GM18868 (cell line): ENCODE data around the gene PGGHG.

Experiments
- ATAC-seq: cut with Tn5 transposase; IDR thresholded peaks from one replicate; pipeline ENCODE4 v1.9.1; 2021; ENCODE audit warnings: mild to moderate bottlenecking, moderate library complexity; ENCODE audit not compliant: unreplicated experiment

Gene PGGHG

DNA sequence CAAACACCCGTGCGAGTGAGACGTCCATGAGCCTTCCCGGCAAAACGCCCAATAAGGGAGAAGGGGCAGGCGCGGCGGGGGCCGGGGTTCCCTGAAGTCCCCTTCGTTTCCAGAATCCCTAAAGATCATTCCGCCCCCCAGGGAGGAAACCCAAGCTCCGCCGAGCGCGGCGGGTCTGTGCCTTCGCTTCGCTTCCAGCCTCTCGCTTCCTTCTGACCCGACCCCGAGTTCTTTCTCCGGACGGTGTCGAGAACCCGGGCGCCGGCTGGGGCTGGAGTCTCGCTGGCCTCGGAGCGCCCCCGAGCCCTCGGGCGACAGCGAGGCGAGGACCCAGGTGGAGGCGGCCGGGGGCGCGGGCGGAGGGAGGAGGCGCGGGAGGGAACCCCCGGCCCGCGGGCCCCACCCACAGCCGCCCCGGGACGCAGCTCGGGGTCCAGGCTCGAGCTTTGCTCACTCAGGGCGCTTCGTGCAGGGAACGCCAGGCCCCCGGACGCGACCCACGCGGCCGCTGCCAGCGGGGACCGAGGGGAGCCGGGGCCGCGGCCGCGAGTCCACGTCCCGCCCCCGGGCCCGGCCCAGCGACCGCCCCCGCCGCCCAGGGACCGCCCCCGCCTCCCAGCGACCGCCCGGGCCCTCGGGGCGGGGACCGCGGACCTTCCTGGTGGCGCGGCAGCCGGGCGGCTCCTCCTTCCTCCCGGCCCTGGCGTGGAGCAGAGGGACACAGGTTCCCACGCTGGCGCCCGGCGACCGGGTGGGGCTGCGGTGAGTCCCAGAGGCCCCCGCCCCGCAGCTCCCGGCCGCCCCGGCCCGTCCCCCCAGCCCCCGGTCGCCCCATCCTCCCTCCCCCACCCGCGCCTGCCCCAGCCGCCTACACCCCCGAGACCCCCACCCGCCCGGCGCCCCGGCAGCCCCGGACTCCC, at the start of gene PGGHG:
Gene PGGHG, plus strand, starts transcription at position 649 of the 920 bp plus-strand sequence. CDS start 691 bp downstream, outside the sequence.
- ATAC-seq: peak; percentile 67

DNA sequence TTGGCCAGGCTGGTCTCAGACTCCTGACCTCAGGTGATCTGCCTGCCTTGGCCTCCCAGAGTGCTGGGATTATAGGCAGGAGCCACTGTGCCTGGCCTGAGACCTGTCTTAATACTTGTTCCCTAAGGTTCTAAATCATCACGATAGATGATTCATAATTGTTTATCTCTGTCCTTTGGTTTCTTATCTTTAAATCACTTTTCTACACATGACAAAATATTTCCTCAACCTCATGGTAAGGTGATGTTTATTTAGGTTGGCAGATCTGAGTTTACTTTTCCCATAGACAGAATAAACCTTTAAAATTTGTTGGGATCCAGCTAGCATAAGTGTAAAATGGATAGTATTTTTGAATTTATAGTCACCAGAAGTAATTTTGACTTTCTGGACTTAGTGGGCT, 48.6 kb upstream of the PGGHG start:
- no peak for ATAC-seq

DNA sequence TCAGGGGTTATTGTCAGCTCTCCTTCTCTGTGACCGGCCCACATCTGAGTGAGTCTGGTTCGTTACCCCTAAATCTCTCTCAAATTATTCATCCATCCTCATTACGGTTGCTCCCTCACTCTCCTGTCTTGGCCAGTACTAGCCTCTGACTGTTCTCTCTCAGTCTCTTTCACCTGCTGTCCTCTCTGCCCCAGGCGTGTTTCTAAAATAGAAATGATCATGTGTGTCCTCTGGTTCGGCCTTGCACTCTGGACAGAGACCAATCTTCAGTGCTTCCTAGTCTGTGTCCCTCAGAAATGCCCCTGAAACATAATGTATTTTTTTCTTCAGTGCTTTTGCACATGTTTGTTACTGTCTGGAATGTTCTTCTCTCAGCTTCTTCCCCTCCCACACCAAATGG, 47.3 kb upstream of the PGGHG start:
- no peak for ATAC-seq

GRCh38 chr11:244376-244775, 44.5 kb upstream of the PGGHG start:
- ATAC-seq: no peak

DNA sequence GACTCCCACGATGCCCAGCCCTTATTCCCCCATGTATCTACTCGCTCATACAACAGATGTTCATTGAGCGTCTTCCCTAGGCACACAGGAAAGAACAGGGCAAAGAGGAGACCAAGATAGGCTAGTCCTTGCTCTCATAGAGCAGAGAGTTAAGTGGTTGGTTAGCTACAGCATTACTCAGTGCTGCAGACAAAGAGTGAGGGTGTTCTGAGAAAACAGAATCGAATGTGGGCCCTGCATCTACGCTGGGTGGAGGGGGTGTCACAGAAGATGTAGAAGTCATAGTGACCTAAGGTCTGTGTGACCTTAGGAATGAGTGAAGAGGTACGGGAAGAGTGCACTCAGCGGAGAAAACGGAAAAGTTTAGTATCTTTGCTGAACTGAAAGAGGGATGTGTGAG, 39.9 kb upstream of the PGGHG start:
- no peak for ATAC-seq

DNA sequence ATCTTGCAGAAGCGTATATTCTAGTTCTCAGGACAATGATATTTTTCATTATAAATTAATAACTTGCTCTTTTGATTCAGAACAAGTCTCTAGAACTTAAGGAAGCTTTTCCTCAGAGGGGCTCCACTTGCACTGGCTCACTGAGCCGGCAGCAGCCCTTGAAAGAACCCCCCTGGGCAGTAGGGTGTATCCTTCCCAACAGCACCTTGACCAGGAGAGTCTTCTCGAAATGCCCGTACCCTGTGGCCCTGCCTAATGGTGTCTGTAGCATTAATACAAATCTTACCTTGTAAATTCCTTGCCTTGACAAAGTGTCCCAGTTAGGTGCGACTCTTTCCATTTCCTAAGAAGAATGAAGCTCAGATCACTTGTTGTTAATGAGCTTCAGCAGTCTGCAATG, 38.7 kb upstream of the PGGHG start:
- no peak for ATAC-seq

GRCh38 chr11:250740-251299, 38.1 kb upstream of the PGGHG start:
- no peak for ATAC-seq

DNA sequence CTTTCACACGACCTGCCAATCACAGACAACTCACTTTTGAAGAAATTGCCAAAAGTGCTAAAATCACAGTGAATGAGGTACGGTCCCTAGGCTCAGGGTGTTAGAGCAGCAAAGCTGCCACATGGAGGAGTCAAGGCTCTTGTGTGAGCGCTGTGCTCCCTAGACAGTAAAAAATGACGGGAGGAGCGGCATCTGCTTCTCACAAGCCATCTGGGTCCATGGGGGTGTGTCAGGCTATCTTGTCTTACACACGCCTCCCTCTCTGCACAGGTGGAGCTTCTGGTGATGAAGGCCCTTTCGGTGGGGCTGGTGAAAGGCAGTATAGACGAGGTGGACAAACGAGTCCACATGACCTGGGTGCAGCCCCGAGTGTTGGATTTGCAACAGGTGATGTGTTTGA, 37.4 kb upstream of the PGGHG start:
- no peak for ATAC-seq

DNA sequence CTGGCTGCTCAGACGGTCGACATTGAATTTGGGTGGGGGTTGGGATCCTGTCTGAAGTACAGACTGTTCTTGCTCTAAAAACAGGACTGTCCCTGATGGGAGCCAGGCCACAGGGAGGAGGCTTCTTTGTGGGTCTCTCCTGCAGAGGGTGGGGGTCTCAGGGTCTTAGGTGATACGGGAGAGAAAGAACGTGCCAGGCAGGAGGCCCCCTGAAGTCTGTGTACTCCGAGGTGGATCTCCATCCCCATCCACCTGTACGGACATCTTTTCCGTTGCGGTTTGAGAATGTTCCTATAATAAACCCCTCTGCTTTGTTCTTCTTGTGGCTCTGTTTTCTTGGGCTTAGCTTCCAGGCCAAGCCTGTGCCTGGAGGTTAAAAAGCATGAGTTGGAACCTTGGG, 36.3 kb upstream of the PGGHG start:
- ATAC-seq: no peak

- ATAC-seq: no peak
Measured at GRCh38 chr11:253160-253885, 35.6 kb upstream of the PGGHG start.

- no peak for ATAC-seq
Measured at GRCh38 chr11:253886-254270, 35.0 kb upstream of the PGGHG start.

DNA sequence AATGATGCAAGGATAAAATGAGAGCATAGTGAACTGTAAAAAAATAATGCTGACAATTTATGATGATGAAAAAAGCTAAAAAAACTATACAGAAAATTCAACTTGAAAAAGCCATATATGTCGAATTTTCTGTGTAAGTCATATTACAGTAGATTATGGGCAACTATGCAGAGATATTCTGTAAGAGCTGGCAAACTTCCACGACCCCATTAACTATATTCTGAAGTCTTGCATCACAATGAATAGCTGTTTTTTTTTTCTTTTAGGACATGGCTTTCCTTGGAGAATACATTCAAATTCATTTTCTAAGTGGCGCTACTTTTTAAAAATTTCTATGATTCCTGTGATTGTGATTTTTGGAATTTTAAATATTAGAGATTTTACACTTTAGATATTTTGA, 33.8 kb upstream of the PGGHG start:
- ATAC-seq: no peak

GRCh38 chr11:255816-256215, 33.1 kb upstream of the PGGHG start:
- no peak for ATAC-seq

GRCh38 chr11:256952-257737, 31.8 kb upstream of the PGGHG start:
- ATAC-seq: no peak

- ATAC-seq: no peak
Measured at GRCh38 chr11:257766-258493, 31.0 kb upstream of the PGGHG start.

GRCh38 chr11:259413-259812, 29.5 kb upstream of the PGGHG start:
- no peak for ATAC-seq

DNA sequence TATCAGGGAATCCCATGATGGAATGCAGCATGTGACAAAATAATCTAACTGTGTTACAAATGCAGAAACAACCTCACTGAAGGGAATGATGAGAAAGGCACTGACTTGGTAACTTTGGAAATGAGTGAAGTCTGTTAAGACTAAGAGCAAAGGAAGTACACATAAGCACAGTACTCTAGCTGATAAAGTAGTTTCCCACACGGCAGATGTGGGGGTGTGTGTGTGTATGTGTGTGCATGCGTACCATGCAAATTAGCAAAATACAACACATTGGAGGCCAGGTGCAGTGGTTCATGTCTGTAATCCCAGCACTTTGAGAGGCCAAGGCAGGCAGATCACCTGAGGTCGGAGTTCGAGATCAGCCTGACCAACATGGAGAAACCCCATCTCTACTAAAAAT, 27.3 kb upstream of the PGGHG start:
- no peak for ATAC-seq

DNA sequence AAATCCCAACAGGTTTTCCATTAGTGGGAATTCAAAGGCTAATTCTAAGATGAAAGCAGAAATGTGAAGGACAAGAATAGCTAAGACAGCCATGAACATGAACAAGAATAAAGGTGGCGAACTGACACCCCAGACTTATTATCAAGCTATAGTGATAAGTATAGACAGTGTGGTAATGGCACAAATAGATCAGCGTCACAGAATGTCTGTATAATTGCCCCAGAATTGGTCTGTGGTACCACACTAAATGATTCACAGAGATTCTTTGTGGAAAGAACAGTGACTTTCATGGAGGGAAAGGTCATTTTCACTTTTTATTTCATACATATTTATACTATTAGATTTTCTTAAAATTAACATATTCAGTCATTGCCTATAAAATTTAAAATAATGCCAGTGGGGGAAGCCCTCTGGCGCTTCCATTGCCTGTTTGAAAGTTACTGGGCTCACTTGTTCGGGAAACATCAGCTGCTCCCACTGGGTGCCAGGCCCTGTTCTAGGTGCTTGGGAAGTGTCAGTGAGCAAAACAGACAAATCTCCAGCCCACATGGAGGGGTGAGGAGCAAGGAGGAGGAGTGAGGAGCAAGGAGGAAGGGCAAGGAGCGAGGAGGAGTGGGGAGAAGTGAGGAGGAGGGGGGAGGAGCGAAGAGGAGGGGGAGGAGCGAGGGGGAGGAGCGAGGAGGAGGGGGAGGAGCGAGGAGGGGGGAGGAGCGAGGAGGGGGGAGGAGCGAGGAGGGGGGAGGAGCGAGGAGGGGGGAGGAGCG, 22.1 kb upstream of the PGGHG start:
- no peak for ATAC-seq

DNA sequence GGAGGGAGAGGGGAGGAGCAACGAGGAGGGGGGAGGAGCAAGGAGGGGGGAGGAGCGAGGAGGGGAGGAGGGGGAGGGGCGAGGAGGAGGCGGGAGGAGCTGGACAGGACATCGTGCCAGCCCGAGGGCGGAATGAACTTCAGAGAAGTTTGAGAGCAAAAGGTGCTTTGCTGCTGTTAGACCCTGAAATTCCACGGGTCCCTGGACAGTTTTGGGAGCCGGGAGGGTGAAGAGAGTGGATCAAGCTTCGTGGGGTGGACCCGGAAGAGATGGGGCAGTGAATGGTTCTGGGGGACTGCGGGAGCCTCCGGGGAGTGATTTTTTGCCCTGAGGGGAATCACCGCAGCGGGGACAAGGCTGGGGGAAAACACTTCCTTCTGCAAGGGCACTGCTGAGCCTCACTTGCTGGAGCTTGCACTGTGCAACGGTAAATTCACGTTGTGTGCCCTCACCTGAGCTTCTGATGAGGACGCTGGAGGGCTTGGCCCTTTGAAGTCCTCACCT, 21.4 kb upstream of the PGGHG start:
- no peak for ATAC-seq
